Gastrocnemius medialis (tissue), 4 donors: Measurements from ENCODE around the gene PNMA8C. TPM values are rescaled to one million over a fixed set of nuclear protein-coding genes. Genes with fewer than 3 reads are reported as not detected.
"Not testable (repeated sequence)": the region's sequence is repeated elsewhere in the genome, so short reads cannot be mapped to it uniquely, and the experiment has no call there.

Experiments used
- ATAC-seq, 2 donors: fragments of 150-250 bp; one replicate each; pipeline ENCODE4 v1.9.1; 2016
- DNase-seq, 2 donors: peaks; one replicate each; pipeline ENCODE4 v3.0.0-alpha.2; 2019
- H3K27ac ChIP-seq, 4 donors: fragments of 200-600 bp; sonication (generic); 1 replicate in 1 of 4; 2 replicates in 3 of 4; pipeline ENCODE4 v1.5.1; 2016 to 2018; ENCODE audit warnings: mild to moderate bottlenecking in 2 of 4, moderate library complexity in 1 of 4
- H3K27me3 ChIP-seq, 3 donors: fragments of 200-600 bp; sonication (generic) in 2 of 3; 1 replicate in 1 of 3; 2 replicates in 2 of 3; pipeline versions ENCODE4 v1.5.1 to v1.6.0; 2016 to 2019; ENCODE audit warnings: mild to moderate bottlenecking in 1 of 3, moderate library complexity in 1 of 3
- H3K36me3 ChIP-seq, 2 donors: fragments of 200-600 bp; sonication (generic) in 1 of 2; one replicate each; pipeline ENCODE4 v1.5.1; 2017 to 2018
- H3K4me1 ChIP-seq, 2 donors: fragments of 200-600 bp; sonication (generic) in 1 of 2; one replicate each; pipeline ENCODE4 v1.5.1; 2016 to 2017; ENCODE audit warnings: mild to moderate bottlenecking in 2 of 2
- H3K4me3 ChIP-seq, 4 donors: fragments of 200-600 bp; sonication (generic) in 3 of 4; 1 replicate in 1 of 4; 2 replicates in 3 of 4; pipeline ENCODE4 v1.5.1; 2016 to 2019; ENCODE audit warnings: mild to moderate bottlenecking in 2 of 4
- H3K9me3 ChIP-seq, 3 donors: fragments of 200-600 bp; sonication (generic) in 2 of 3; 1 replicate in 1 of 3; 2 replicates in 2 of 3; pipeline ENCODE4 v1.5.1; 2016 to 2019
- POLR2A ChIP-seq, 2 donors: fragments of 450-650 bp; IDR thresholded peaks; one replicate each; pipeline ENCODE4 v1.6.1; 2017; ENCODE audit warnings: antibody characterized with exemption in 2 of 2, mild to moderate bottlenecking in 2 of 2, moderate library complexity in 2 of 2
- in situ Hi-C, 4 donors: fragments of 200-750 bp; cut with MboI; loops; one replicate each; pipeline versions ENCODE4 v1.15.0 to v1.8.0; 2017; ENCODE audit warnings: low sequenced_read_pairs in 4 of 4
- intact Hi-C: fragments of 100-400 bp; cut with DNase I; formaldehyde crosslinking; loops from one replicate; pipeline ENCODE4 v1.15.1; 2023; ENCODE audit warnings: low total_unique reads
- total RNA-seq, 4 donors: library from RNA; depleted of rRNA; stranded (reverse); fragments of >200 nt; gene quantifications; one replicate each; pipeline versions ENCODE4 v1.1.0 to v1.2.3, GENCODE V29; 2016
- TF ChIP-seq, protein P1 (sequence below), 5 experiments: fragments of 450-650 bp in 3 of 5; fragments of 200-600 bp in 2 of 5; sonication (generic) in 2 of 5; IDR thresholded peaks in 4 of 5; conservative IDR thresholded peaks in 1 of 5; 1 replicate in 4 of 5; 2 replicates in 1 of 5; pipeline ENCODE4 v1.5.1; 2016 to 2019; ENCODE audit warnings: antibody characterized with exemption in 5 of 5, mild to moderate bottlenecking in 3 of 5, moderate library complexity in 3 of 5

Gene PNMA8C
- total RNA-seq, 4 donors from 2014 or later = not detected

DNA sequence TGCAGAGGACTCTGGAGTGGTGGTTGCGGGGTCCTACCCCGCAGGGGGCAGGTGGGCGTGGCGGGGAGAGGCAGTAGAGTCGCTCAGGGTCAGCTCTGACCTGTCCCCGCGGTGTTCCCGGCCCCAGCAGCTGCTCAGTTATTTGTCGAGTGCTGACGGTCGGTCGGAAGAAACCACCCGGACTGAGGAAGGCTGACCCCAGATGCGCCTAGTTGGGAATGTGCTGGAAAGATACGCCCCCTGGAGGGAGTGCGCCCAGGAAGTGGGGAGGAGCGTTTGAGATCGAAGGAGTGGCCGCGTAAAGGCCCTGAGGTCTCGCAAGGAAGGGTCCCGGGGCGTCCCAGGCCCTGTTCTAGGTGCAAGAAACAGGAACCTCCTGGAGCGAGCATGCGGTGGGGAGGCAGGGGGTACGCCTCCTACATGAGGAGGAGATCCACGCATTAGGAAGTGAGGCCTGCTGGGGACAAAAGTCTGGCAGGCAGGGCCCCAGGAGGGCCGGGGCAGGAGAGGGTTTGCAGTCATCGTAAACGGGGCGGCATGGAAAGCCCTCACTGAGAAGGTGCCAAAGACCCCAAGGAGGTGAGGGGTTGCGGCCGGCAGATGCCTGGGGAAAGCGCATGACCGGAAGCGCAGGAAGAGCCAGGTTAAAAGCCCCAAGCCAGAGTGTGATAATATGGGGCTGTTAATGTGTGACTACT, 24.5 kb downstream of the PNMA8C start:
- in situ Hi-C loops = loop anchor here (5.0 to 10.0 kb wide), 3 partner anchors 81 to 111 kb away; no protein-coding TSS in a partner anchor

DNA sequence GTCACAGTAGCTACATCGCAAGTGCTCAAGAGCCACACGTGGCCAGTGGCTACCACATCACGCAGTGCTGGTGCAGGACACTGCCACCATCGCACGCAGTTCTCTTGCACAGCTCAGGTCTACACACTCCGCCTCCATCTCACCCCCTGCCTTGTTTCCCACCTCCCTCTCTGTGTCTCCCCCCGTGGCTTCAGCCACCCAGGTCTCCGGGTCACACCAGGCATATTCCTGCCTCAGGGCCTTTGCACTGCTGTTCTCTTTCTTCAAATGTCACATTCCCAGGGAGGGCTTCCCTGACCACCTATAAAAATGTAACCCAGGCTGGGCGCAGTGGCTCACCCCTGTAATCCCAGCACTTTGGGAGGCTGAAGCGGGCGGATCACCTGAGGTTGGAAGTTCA, 26.0 kb downstream of the PNMA8C start:
- no peak overlapping the region for H3K4me3 ChIP-seq
- in situ Hi-C loops = loop anchor here (5.0 to 10.0 kb wide), 3 partner anchors 82 to 112 kb away; no protein-coding TSS in a partner anchor
- TF ChIP-seq, protein P1, sequence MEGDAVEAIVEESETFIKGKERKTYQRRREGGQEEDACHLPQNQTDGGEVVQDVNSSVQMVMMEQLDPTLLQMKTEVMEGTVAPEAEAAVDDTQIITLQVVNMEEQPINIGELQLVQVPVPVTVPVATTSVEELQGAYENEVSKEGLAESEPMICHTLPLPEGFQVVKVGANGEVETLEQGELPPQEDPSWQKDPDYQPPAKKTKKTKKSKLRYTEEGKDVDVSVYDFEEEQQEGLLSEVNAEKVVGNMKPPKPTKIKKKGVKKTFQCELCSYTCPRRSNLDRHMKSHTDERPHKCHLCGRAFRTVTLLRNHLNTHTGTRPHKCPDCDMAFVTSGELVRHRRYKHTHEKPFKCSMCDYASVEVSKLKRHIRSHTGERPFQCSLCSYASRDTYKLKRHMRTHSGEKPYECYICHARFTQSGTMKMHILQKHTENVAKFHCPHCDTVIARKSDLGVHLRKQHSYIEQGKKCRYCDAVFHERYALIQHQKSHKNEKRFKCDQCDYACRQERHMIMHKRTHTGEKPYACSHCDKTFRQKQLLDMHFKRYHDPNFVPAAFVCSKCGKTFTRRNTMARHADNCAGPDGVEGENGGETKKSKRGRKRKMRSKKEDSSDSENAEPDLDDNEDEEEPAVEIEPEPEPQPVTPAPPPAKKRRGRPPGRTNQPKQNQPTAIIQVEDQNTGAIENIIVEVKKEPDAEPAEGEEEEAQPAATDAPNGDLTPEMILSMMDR (IDR thresholded peaks at IDR 0.05 in 4 of 5, conservative IDR thresholded peaks at IDR 0.05 in 1 of 5) = no peak
- TF ChIP-seq POLR2A (IDR thresholded peaks at IDR 0.05) = no peak
- H3K36me3 ChIP-seq = no peaks in the 10 kb centered on the region
- no peaks in the 10 kb centered on the region for H3K9me3 ChIP-seq
- no peaks in the 10 kb centered on the region for H3K4me1 ChIP-seq
- H3K27ac ChIP-seq = no peak overlapping the region
- intact Hi-C loops = loop anchor here (1.0 kb wide), 1 partner anchor 85 kb away; no protein-coding TSS in a partner anchor
- H3K27me3 ChIP-seq = peaks cover 36 to 50% (median 40%) of the 10 kb centered on the region in 3 donors
- no peak for ATAC-seq
- no peak for DNase-seq

More for the DNA sequence above, 24.5 kb downstream of the PNMA8C start:
- H3K4me3 ChIP-seq = peak overlapping the region; percentile 8 to 41 (median 18)
- ATAC-seq (peak in 1 of 2 donors; percentile 42), DNase-seq (no peak)
- H3K9me3 ChIP-seq = no peaks in the 10 kb centered on the region
- TF ChIP-seq, protein P1 (IDR thresholded peaks at IDR 0.05 in 4 of 5, conservative IDR thresholded peaks at IDR 0.05 in 1 of 5) = no peak
- TF ChIP-seq POLR2A (IDR thresholded peaks at IDR 0.05) = no peak
- H3K27me3 ChIP-seq = peaks cover 40 to 58% (median 47%) of the 10 kb centered on the region in 3 donors
- H3K36me3 ChIP-seq = no peaks in the 10 kb centered on the region
- peaks cover 0 to 4% of the 10 kb centered on the region in 2 donors for H3K4me1 ChIP-seq
- H3K27ac ChIP-seq = peak overlapping the region in 2 of 4 donors; percentile 19 to 34
- intact Hi-C loops = no loop called here

DNA sequence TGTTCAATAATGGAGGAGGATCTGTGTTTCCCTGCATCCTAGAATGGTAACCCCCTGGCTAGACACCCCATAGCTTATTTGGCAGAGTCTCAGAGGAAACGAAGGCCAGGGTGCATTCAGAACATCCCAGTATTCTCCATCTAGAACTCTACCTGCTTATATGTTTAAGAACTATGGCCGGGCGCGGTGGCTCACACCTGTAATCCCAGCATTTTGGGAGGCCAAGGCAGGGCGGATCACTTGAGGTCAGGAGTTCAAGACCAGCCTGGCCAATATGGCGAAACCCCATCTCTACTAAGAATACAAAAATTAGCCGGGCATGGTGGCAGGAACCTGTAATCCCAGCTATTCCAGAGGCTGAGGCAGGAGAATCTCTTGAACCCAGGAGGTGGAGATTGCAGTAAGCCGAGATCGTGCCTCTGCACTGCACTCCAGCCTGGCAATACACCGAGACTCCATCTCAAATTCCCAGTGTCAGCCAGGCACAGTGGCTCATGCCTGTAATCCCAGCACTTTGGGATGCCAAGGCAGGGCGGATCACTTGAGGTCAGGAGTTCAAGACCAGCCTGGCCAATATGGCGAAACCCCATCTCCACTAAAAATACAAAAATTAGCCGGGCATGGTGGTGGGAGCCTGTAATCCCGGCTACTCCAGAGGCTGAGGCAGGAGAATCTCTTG, 30.8 kb downstream of the PNMA8C start:
- H3K4me1 ChIP-seq, H3K27ac ChIP-seq, ATAC-seq, intact Hi-C loops, DNase-seq, H3K9me3 ChIP-seq, H3K4me3 ChIP-seq, H3K27me3 ChIP-seq, H3K36me3 ChIP-seq: not testable (repeated sequence)
- in situ Hi-C loops = loop anchor here in 2 of 4 donors (5.0 to 10.0 kb wide), 2 partner anchors 89 to 117 kb away; no protein-coding TSS in a partner anchor

DNA sequence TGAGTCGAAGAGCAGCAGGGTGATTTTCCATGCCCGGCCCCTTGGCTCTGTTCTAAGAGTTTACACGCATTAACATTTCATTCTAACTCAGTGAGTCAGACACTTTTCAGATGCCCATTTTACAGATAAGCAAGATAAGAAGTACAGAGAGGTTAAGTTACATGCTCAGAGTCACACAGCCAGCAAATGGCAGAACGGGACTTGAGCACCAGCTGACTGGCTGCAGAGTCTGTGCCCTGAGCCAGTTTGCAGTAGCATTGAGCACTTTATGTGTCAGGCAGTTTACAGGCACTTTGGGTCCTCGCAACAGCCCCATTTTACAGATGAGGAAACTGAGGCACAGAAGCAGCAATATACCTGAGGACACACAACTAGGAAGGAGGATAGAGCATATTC, 34.3 kb downstream of the PNMA8C start:
- Histone ChIP-seq H3K4me1 (no peaks in the 10 kb centered on the region), H3K27me3 (no peaks in the 10 kb centered on the region), H3K9me3 (no peaks in the 10 kb centered on the region), H3K36me3 (peaks cover 0 to 29% of the 10 kb centered on the region in 2 donors), H3K4me3 (no peak overlapping the region), H3K27ac (no peak overlapping the region)
- TF ChIP-seq, protein P1 (IDR thresholded peaks at IDR 0.05 in 4 of 5, conservative IDR thresholded peaks at IDR 0.05 in 1 of 5) = no peak
- TF ChIP-seq POLR2A (IDR thresholded peaks at IDR 0.05) = no peak
- no peak for ATAC-seq
- in situ Hi-C loops (loop anchor here in 1 of 4 donors (10.0 kb wide), 1 partner anchor 120 kb away; no protein-coding TSS in a partner anchor), intact Hi-C loops (loop anchor here (2.0 kb wide), 1 partner anchor 92 kb away; no protein-coding TSS in a partner anchor)
- DNase-seq = no peak
